Esophagus (tissue), 2 donors: ENCODE results near the gene TSPAN31. TPM values are rescaled to one million over a fixed set of nuclear protein-coding genes. Genes with fewer than 3 reads are reported as not detected.
A peak's percentile ranks its signal among the peaks of the same experiment; 100 is the strongest.

ENCODE experiments used
- H3K27ac ChIP-seq, 2 donors: one replicate each; pipeline ENCODE4 v1.5.1; 2013; ENCODE audit warnings: low read depth in 2 of 2, mild to moderate bottlenecking in 2 of 2, inconsistent platforms in 1 of 2, low read length in 1 of 2, moderate library complexity in 1 of 2
- H3K27me3 ChIP-seq, 2 donors: one replicate each; pipeline ENCODE4 v1.6.1; 2013; ENCODE audit warnings: low read length in 2 of 2, control low read depth in 1 of 2, mild to moderate bottlenecking in 1 of 2; ENCODE audit not compliant: insufficient read depth in 2 of 2, control insufficient read depth in 1 of 2
- H3K36me3 ChIP-seq, 2 donors: one replicate each; pipeline ENCODE4 v1.6.1; 2013; ENCODE audit warnings: low read length in 1 of 2; ENCODE audit not compliant: control insufficient read depth in 2 of 2, insufficient read depth in 2 of 2
- H3K4me1 ChIP-seq, 2 donors: one replicate each; pipeline ENCODE4 v1.6.1; 2013; ENCODE audit warnings: low read length in 1 of 2; ENCODE audit not compliant: control insufficient read depth in 2 of 2, insufficient read depth in 2 of 2
- H3K4me3 ChIP-seq, 2 donors: one replicate each; pipeline ENCODE4 v1.5.1; 2013; ENCODE audit warnings: low read length in 2 of 2, mild to moderate bottlenecking in 2 of 2, low read depth in 1 of 2, moderate library complexity in 1 of 2
- H3K9me3 ChIP-seq, 2 donors: one replicate each; pipeline ENCODE4 v1.6.1; 2013; ENCODE audit warnings: mild to moderate bottlenecking in 2 of 2, low read depth in 1 of 2, low read length in 1 of 2, moderate library complexity in 1 of 2; ENCODE audit not compliant: control insufficient read depth in 2 of 2, insufficient read depth in 1 of 2
- WGBS, 2 donors: extraction: QIAGEN DNeasy Blood & Tissue Kit; methylation state at CpG; one replicate each; pipeline ENCODE4 v1.1.7; 2013; 5-methylcytosine and 5-hydroxymethylcytosine counted together
- polyA plus RNA-seq, 2 donors: library from polyadenylated mRNA; stranded (reverse); fragments of 200-250 nt; gene quantifications; one replicate each; pipeline ENCODE4 v1.2.3, GENCODE V29; 2013
- donor health status: healthy with polysubstance abuse.
- donor health status: Bipolar disorder and iron deficiency.

The TSPAN31 gene
- polyA plus RNA-seq, 2 donors = 16.3 to 19.8 TPM

DNA sequence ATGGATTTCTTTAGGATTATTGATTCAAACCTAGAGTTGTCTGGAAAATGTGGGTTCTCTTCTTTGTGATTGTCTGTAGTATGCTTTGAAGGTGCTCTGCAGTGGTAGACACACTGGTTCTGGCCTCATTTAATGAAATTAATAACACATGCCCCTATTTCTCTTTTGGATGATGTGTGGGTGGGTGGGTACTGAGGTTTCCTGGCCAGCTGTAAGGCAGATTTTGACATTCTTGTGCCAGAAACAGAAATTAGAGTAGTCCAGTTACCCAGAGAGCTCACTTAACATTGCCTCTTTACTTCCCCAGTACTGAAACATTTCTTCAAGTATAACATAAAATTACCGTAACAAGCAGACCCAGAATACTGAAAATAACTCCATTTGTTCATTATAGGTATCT, 52.2 kb downstream of the TSPAN31 start:
- H3K36me3 ChIP-seq = peaks cover 0 to 10% of the 10 kb centered on the region in 2 donors
- H3K27ac ChIP-seq = no peak overlapping the region
- no peaks in the 10 kb centered on the region for H3K9me3 ChIP-seq
- H3K27me3 ChIP-seq = no peaks in the 10 kb centered on the region
- no peaks in the 10 kb centered on the region for H3K4me1 ChIP-seq
- 93 to 96% methylated on average over 1 of the region's 1 CpG for WGBS, 2 donors
- no peak overlapping the region for H3K4me3 ChIP-seq

DNA sequence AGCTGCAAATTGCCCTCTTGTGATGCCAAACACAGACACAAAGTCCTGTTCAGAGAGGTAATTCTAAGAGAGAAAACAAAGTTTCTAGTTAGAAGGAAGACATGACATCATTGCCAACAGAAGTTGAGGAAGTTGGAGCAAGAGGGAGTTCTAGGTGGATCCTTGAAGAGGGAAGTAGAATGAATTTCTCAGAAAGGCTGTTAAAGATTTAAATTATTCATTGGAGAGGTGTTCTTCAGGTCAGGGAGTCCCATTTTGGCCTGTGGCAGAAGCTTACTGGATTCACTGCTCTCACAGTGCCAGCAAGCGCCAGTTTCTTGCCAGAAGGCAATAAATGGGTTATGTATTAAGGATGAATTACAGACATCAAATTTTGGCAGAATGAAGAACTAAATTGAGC, 53.1 kb downstream of the TSPAN31 start:
- Histone ChIP-seq H3K4me1 (no peaks in the 10 kb centered on the region), H3K9me3 (no peaks in the 10 kb centered on the region), H3K36me3 (peaks cover 0 to 14% of the 10 kb centered on the region in 2 donors), H3K4me3 (no peak overlapping the region), H3K27me3 (no peaks in the 10 kb centered on the region), H3K27ac (peak overlapping the region in 1 of 2 donors; percentile 40)
- 84 to 89% methylated on average over 1 of the region's 1 CpG for WGBS, 2 donors

Other genes starting within 250 kb of the TSPAN31 start
- 10 to 100 TPM; 19.8 to 30.7 TPM for gene DDIT3, start 224.5 kb upstream of the TSPAN31 start, polyA plus RNA-seq
- 10 to 100 TPM; 14.7 to 35.0 TPM for gene MBD6, start 222.2 kb upstream of the TSPAN31 start, polyA plus RNA-seq
- 100 to 1,000 TPM in 1 of 2 donors, 10 to 100 TPM in 1; 77.4 to 159 TPM for gene DCTN2, start 197.8 kb upstream of the TSPAN31 start, polyA plus RNA-seq
- gene KIF5A, start 195.0 kb upstream of the TSPAN31 start, polyA plus RNA-seq = under 1 TPM; 0.12 to 0.24 TPM
- 10 to 100 TPM in 1 of 2 donors, 1 to 10 TPM in 1; 9.4 to 20.3 TPM for gene PIP4K2C, start 153.8 kb upstream of the TSPAN31 start, polyA plus RNA-seq
- gene DTX3, start 140.2 kb upstream of the TSPAN31 start, polyA plus RNA-seq = 10 to 100 TPM; 11.6 to 16.7 TPM
- gene ARHGEF25, start 133.6 kb upstream of the TSPAN31 start, polyA plus RNA-seq = 10 to 100 TPM; 18.4 to 20.8 TPM
- gene B4GALNT1, start 111.8 kb upstream of the TSPAN31 start, polyA plus RNA-seq = under 1 TPM; 0.10 to 0.18 TPM
- 100 to 1,000 TPM; 106 to 120 TPM for gene OS9, start 50.9 kb upstream of the TSPAN31 start, polyA plus RNA-seq
- gene AGAP2, start 6.3 kb upstream of the TSPAN31 start, polyA plus RNA-seq = under 1 TPM; 0.61 to 0.94 TPM
- gene CDK4, start 7.3 kb downstream of the TSPAN31 start, polyA plus RNA-seq = 10 to 100 TPM; 22.1 to 52.6 TPM
- gene MARCHF9, start 10.1 kb downstream of the TSPAN31 start, polyA plus RNA-seq = 10 to 100 TPM in 1 of 2 donors, 1 to 10 TPM in 1; 8.0 to 10.9 TPM
- gene CYP27B1, start 22.0 kb downstream of the TSPAN31 start, polyA plus RNA-seq = under 1 TPM; 0.64 to 0.96 TPM
- gene METTL1, start 27.1 kb downstream of the TSPAN31 start, polyA plus RNA-seq = 10 to 100 TPM; 18.8 to 19.3 TPM
- gene EEF1AKMT3, start 27.6 kb downstream of the TSPAN31 start, polyA plus RNA-seq = 1 to 10 TPM; 1.1 to 2.4 TPM
- 10 to 100 TPM; 20.5 to 30.4 TPM for gene TSFM, start 37.7 kb downstream of the TSPAN31 start, polyA plus RNA-seq
- gene AVIL, start 73.7 kb downstream of the TSPAN31 start, polyA plus RNA-seq = 1 to 10 TPM; 2.1 to 4.4 TPM
- gene CTDSP2, start 101.7 kb downstream of the TSPAN31 start, polyA plus RNA-seq = 10 to 100 TPM; 22.4 to 34.7 TPM
- gene ATP23, start 196.5 kb downstream of the TSPAN31 start, polyA plus RNA-seq = 10 to 100 TPM in 1 of 2 donors, 1 to 10 TPM in 1; 5.7 to 11.0 TPM